GM18873 (cell line): ENCODE data around the gene CTNNAL1.

Experiments used
- ATAC-seq: cut with Tn5 transposase; IDR thresholded peaks from one replicate; pipeline ENCODE4 v1.9.1; 2021; ENCODE audit warnings: mild to moderate bottlenecking, moderate library complexity, moderate number of reproducible peaks; ENCODE audit not compliant: unreplicated experiment, low FRiP score

CTNNAL1 gene

DNA sequence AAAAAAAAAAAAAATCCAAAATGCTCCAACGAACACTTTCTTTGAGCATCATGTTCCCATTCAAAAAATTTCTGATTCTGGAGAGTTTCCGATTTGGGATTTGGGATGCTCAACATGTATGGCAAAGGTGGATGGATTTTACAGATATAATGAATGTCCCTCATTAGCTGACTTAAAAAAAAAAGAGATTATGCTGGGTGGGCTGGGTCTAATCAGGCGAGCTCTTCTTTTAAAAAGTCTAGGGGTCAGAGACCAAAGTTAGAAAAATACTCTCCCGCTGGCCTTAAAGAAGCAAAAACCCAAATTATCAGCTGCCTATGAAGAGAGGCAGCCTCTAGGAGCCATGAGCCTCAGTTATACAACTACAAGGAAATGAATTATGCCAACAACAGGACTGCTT is 15.2 kb upstream of the CTNNAL1 start:
- ATAC-seq, result no peak

DNA sequence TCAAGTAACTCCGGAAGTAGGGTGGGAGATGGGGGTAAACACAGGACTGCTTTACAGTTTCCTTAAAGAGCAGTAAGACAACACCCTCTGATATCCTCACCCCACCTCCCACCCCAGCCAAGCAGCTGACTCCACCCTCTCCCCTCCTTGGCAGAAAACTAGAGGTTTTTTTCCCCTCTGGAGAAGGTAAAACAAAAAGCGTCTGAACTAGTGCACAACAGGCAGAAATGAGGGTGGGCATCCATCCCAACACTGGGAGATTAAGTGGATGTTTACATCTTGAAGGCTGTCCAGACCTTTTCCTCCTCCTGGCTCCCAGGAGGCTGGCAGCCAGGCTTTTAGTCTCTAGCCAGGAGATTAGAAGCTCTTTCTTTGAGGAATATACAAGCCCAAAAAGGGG is 13.9 kb upstream of the CTNNAL1 start:
- no peak for ATAC-seq

DNA sequence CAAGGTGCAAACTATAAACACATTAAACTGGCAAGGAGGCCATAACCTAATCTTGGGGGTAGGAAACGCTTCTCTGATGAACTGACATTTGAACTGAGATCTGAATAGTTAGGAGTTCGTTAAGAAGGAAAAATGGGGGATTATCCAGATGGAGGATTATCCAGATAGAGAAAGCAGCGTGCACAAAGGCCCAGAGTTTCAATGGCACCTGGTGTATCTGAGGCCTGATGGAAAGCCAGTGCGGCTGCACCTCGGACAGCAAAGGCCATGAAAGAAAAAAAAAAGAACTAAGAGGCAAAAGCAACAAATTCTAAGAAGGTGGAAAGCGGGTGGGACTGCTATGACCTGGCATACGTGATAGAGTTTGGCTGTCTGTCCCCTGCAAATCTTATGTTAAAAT is 13.0 kb upstream of the CTNNAL1 start:
- ATAC-seq, result no peak

DNA sequence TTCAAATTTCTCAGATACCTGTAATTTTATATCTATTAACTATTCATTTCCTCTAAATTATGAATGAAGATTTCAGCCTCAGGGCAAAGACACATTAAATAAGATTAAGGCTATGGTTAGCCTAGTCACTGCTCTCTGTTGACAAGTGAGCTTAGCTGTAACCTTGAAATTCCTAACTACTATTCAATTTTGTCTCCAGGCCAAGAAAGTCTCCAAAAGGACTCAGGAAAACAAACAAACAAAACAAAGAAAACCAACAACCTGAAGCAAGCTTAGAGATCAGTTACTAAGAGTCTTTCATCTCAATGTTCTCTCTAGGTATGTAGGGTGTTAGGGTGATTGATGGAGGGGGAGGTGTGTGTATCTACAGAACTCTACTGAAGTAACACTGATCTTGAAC is 9.6 kb upstream of the CTNNAL1 start:
- ATAC-seq, result no peak

DNA sequence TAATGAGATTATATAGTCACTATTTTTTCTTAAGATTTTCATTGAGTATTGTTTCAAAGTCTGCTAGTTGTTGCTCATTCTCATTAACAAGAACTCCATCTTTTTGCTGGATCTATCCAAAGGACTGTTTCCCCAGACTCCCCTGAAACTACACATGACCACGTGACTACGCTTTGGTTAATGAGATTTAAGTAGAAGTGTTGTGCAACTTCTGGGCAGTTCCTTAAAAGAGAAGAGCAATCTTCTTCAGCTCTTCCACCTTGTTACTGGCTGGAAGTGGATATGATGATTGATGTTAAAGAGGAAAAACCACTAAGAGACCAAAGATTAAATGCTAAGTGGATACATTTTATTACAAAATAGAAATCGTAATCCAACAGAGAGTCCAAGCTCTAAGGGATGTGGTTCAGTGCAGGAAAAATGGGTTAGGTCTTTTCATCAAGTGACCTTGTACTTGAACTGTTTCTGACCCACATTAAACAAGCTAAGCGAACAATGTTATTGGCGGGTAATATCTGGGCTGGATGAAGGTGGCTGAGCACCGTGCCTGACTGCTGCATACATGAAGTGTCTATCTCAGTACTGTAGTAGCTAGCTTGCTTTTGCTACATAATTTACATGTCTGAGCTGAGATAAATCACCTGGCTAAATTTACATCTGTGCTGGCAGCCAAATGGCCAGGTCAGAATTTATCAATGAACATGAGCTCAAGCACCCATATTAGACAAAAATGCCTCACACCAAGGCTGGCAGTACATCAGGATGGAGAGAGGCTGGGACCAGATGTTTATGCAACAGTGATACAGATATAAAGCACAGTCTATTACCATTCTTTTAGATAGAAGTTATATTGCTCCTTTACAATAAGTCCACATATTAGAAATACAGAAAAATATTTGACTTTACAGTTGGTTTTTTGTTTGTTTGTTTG is 7.5 kb upstream of the CTNNAL1 start:
- no peak for ATAC-seq

DNA sequence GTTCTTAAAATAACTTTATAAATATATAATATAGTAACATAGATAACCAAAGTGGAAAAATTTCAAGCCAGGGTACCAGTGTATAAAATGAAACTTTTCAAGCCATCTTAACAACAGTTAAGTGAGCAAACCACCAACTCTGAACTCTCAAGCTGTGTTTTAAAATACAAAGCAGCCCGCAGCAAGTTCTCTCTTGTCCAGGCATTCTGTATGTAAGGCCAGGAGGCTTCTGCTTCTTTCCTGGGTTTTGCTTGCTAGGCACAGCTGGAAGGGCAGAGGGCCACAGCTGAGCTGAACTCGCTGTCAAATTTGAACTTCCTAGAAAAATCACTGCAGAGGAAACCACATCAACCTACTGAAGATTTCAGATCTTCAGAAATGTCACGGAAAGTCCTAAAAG is 6.8 kb upstream of the CTNNAL1 start:
- no peak for ATAC-seq

DNA sequence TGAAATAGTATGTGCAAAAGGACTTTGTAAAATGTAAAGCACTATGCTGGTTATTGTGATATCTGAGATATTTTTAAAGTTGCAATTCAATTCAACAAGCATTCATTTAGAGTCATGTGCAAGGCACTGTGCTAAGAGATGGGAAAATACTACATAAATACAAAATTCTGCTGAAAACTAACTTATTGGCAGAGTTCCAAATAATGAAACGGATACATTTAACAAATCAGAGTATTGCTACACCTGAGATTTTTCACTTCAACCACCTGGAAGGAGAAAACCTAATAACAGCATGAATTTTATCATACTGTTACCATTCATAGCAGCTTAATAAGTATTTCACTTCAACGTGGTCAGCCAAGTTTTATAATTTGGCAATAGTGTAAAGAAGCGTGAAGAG is 6.1 kb upstream of the CTNNAL1 start:
- ATAC-seq, result no peak

DNA sequence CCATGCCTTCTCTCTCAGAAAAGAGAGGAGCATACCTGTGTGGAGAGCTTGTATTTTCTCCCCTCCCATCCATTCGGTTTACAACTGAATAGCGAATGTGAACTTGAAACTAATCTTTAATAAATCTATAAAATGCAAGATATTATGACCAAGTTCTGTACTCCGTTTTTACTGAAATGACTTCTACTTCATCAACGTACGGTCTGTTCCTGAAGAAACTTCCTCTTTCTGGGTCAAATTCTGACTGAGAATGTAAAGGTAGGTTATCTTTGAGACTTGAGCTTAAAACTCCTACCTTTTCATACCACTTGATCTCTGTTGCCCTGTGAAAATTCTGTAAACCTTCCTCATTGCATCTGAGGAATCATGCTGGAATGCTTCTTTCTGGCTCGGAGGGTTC is 4.2 kb upstream of the CTNNAL1 start:
- ATAC-seq, result no peak

DNA sequence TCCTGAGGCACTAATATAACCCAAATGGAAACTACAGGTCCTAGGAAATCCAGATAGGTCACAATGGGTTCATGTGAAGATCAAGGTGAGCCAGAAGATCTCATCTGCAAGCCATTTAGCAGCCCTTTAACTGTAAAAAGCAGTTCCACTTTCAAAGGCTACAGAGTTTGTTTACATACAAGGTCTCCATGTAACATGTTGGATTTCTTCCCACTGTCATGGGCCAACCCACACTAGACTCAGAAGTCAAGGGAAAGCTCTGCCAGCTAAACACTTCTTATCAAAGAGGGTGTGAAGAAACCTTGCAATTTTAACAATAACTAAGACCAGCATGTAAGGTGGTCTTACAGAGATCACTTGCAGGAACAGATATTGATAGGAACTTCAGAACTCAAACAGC is 3.8 kb upstream of the CTNNAL1 start:
- no peak for ATAC-seq

DNA sequence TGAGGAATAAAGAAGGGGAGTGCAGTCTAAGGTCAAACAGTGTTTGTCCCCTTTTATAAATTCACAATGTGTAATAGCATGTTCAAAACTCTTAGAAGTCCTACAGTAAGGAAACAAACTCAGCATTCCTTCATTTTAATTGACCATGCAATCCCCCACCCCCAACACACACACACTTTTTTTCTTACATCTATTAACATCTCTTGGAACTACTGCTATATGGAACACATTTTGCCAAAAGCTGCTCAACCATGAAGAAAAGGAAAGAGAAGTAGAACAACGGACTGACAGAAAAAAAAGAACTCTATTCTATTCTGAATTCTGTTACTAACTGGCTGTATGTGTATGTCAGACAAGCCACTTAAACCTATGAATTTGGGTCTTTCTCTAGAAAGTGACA is 2.8 kb upstream of the CTNNAL1 start:
- ATAC-seq, result no peak

DNA sequence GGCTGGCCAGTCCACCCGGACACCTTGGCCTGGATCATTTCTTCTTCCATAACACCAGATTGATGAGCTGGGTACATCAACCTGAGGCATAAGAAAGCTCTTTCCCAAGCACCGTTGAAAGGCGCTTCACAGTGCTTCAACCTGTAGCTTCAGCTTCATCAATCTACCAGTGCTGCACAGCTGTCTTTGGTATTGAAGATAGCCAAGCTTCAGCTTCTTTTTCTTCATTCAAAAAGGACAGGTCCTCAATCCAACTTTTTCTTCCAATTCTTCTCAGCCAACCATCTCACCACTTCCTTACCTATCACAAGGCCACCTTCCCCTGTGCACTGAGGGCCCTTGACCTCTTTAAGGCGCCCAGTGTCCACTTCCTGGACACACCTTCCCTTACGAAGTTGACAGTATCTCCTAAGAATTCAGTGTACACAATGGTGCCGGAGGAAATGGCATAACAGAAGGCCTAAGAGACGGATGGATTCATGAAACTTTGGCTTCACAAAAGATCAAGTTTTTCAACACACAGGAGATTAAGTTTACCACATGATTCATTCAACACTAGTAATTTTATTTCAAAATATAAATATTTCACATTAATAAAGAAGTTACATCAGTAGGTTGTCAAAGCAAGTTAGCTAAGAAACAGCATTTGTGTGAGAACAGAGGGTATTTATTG is 1.4 kb upstream of the CTNNAL1 start:
- ATAC-seq, result no peak

DNA sequence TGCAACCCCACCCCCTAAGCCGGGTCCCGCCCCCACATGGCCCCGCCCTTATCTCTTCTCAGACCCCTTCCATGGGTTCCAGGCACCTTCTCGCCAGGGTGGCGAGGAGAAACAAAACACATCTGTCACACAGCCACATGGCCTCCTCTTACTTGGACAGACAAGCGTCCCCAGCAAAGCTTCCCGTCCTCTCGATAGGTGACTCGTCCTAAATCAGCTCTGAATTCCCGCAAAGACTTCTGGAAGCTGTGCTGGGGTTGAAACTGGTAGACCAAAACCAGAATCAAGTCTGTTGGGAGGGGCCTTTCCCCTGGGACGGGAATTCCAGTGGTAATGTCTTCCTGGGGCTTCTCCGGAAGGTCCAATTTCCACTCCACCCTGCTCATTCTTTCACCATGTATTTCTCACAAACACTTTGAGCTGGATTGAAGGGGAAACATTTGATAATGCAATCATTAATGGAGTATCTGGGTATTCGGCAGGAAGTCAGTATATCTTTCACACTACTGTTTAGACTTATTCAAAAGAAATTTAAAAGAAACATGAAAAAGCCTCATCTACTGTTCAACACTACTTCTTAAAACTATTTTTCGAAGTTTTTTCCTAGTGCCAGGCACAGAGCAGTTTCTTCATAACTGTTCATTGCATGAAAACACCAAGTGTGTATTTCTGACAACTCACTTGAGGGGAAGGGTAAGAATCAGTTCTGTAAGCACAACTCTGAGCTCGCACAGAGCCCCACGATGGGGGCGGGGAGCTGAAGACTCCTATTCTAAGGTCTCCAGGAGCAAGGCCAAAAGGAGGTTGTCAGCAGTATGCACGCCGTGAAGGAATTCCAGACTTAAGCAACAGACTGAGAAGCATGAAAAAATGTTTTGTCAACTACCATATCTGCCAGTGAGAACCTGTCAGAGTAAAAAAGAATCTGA is 644 bp upstream of the CTNNAL1 start:
- ATAC-seq, result no peak

DNA sequence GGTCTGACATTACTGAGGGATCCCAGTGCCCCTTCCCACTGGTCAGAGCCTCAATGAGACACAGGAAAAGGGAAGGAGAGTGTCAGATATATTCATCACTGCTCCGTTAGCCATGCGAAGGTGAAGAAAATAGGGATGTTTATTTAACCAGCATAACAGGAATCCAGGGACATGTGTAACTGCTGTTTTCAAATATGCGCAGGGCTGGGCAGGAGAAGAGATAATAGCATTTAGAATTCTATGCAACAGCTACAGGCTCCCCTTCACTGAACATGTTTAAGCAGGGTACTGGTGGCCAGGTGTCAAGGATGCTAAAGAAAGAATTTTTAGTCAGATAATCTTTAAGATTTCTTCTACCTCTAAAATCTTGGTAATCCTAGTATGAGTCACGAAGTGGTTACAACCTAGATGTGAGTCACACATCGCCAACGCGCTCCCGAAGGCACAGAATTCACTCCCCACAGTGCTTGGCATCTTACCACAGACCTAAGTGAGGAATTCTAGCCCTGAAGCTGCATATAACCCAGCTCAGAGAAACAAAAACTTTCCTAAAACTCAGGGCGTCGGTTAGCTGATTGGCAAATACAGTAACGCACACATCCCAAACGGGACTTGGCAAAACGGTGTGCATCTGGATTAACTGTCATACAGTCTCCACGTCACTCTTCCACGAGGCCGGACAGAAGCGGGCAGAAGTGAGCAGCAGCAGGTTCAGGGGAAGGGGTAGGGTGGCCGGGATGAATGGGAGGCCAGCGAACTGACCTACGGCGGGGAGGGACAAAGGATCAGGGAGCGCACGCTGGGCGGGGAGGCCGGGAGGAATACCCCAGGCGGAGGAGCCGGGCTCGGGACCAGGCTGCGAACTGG is 1.1 kb downstream of the CTNNAL1 start:
- ATAC-seq, result peak; percentile 30

DNA sequence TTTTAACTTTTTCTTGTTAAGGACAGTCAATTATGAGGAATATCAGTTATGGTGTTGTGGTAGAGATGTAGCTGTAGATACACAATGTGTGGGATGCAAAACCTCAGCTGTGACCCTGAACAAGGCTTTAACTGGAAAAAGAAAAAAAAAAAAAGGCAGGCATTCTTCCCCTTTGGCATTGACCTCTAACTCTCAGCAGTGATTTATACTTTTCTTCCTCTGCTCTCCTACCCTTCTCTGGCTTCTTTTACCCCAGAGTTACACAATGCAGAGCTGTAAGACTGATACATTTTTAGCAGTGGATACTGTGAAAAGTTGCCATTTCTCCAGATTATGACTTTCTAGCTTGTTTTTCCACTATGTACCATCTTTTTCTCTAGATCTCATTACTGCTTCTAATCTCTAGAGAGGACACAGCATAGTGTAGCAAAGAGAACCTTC is 2.0 kb downstream of the CTNNAL1 start:
- no peak for ATAC-seq

DNA sequence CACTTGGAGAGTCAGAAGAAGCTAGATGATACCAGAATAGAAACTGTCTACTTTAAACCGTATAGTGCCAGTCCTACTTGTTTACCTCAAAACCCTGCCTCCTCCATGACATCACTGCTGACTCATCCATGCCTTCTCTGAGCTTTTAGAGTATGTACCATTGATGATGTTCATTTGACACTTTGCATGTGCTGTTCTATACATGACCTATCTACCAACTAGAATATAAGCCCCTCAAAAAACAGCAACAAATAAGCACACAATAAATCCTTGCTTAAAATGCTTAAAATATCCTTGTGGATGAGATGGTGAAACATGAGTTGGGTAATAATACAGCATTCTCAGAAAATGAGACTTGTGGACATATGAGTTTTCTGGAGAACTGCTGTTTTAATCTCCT is 2.6 kb downstream of the CTNNAL1 start:
- ATAC-seq, result peak; percentile 54

DNA sequence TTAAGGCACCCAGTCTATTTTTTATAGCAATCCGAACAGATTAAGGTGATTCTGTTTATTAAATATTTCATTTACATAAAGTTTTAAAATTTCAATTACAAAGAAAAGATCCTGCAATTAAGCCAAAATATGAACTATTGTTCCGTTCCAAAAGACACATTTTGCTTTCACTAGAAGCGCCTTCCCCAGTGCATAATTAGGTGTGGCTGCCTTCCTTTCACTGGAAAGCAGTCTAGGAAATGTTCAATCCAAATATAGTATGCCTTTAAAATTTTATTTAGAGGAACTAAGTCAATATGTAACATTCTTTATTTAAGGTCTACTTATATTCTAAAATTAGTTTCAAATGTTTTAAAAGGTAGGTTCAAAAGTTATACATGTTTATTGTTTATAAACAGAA is 7.6 kb downstream of the CTNNAL1 start:
- ATAC-seq, result no peak

DNA sequence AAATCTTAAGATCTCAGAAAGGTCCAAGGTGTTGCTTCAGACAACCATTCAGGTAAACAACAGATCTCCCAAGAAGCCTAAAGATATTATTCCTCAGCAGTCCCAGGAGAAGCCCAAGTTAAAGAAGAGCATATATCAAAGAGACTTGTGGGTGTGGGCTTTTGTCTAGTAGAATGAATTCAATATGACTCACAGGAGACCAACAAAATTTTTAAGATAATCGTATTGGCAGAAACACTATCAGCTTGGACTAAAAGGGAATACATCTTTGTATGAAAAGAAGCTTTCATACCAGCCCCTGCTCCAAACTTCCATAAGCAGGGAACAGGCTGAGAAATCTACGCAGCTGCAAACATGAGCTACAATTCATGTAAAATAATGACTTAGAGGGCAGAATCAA is 10.2 kb downstream of the CTNNAL1 start:
- ATAC-seq, result no peak

DNA sequence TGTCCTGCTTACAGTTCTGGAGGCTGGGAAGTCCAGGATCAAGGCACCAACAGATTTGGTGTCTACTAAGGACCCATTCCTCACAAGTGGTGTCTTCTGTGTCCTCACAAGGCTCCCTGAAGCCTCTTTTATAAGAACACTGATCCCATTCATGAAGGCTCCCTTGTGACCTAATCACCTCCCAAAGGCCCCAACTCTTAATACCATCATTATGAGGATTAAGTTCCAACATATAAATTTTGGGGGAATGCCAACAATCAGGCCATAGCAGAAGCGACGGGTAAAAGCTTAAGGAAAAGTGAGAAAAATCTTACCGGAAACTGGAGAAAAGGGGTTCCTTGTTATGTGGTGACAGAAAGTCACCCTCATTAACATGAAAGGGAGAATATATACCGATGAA is 11.2 kb downstream of the CTNNAL1 start:
- no peak for ATAC-seq

DNA sequence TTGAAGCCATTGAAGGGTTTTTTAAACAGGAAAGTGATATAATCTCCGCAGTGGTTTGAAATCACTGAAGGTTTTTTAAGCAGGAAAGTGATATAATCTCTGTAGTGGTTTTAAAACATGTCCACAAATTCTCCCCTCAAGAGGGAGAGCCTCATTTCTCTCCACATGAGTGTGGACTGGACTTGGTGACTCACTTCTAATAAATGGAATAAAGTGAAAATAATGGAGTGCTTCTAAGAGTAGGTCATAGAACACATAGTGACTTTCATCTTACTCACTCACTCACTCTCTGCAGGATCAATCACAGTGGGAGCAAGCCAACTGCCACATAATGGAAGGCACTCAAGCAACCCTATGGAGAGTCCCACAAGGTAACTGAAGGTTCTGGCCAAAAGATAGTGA is 12.0 kb downstream of the CTNNAL1 start:
- ATAC-seq, result no peak

DNA sequence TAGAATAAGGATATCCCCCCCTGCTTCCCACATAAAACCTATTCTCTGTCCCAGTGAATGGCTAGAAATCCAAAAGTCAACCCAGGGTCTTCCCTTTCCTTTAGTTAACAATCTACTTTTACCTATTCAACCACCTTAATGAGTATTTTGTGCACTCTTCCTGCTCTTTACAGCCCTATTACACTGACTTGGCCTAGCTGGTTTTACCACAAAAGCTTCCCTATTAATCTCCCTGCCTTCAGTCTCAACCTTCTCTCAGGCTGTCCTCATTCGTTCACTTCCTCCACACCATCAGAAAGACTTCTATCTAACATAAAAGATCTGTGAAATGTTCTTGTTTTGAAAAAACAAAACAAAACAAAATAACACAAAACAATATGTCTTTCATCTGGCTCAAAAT is 16.2 kb downstream of the CTNNAL1 start:
- ATAC-seq, result no peak
